ENCODE measurements around the gene NFATC2. TPM values are rescaled to one million over a fixed set of nuclear protein-coding genes. Genes with fewer than 3 reads are reported as not detected.
A peak's percentile ranks its signal among the peaks of the same experiment; 100 is the strongest.

NFATC2 gene
- total and polyA plus RNA-seq, 7 donors: 1.4 to 16.9 (median 5.0) TPM

DNA sequence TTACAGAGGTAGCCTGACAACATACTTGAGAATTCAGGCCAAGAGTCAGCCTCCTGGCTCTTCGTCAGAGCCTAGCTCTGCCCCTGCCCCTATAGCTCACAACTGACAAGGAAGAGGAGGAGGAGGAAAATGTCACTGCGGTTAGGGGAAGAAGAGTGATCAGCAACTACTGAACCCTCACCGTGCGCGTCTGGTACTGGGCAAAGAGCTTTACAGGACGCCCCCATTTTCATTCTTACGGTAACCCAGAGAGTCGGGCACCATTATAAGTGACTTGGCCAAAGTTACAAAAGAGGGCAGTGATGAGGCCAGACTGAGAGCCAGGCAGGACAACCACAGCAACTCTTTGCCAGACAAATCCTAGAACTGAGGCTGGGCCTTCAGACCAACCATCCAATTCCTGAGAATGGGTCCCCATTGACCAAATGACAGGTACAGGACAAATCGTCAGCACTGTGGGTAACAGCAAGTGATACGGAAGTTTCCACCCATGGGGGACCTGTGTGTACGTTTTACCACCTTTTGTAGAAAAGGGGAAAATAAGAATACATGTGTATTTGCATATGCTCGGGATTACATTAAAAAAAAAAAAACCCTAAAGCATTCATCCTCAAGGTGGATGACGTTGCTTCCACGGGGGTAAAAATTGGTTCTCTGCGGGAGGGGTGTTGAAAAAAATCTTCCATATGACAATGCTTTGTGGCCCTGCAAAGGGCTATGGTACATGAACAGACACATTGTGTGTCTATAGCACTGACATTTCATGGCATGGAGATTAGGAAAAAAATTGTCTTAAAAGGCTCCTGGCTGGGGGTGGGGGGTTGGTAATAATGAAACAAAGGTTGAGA lies 118.0 kb downstream of the NFATC2 start:
- Histone ChIP-seq H3K9me3 (no peaks in the 10 kb centered on the region), H3K4me3 (no peak overlapping the region), H3K4me1 (peaks cover 0 to 23% (median 23%) of the 10 kb centered on the region in 4 donors), H3K36me3 (no peaks in the 10 kb centered on the region), H3K27me3 (no peaks in the 10 kb centered on the region), H3K27ac (peak overlapping the region in 2 of 4 donors; percentile 6 to 32)
- intact Hi-C loops (cut with DNase I): no loop called here
- no peak for DNase-seq
- WGBS, 2 donors: 79 to 87% methylated on average over 15 of the region's 15 CpGs
- TF ChIP-seq, protein P1, sequence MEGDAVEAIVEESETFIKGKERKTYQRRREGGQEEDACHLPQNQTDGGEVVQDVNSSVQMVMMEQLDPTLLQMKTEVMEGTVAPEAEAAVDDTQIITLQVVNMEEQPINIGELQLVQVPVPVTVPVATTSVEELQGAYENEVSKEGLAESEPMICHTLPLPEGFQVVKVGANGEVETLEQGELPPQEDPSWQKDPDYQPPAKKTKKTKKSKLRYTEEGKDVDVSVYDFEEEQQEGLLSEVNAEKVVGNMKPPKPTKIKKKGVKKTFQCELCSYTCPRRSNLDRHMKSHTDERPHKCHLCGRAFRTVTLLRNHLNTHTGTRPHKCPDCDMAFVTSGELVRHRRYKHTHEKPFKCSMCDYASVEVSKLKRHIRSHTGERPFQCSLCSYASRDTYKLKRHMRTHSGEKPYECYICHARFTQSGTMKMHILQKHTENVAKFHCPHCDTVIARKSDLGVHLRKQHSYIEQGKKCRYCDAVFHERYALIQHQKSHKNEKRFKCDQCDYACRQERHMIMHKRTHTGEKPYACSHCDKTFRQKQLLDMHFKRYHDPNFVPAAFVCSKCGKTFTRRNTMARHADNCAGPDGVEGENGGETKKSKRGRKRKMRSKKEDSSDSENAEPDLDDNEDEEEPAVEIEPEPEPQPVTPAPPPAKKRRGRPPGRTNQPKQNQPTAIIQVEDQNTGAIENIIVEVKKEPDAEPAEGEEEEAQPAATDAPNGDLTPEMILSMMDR (IDR thresholded peaks at IDR 0.05): no peak
- TF ChIP-seq POLR2AphosphoS5 (IDR thresholded peaks at IDR 0.05) (no peak), POLR2A (IDR thresholded peaks at IDR 0.05) (no peak), EP300 (IDR thresholded peaks at IDR 0.05) (no peak)

DNA sequence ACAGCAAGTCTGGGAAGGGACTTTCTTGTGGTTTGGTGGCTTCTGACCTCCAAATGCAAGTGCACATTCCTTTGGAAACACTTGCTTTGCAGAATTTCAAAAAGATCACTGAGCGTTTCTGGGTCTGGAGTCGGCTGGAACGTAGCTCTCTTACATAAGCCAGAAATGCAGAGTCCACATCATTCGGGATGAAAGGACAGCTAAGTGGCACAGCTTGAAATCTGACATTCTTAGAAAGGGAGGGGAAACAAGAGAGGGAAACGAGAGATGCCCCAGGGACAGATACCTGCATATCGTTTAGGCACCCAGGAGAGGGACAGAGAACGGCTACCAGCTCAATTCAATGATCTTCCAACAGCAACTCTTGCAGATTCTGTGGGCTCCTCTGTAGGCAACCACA lies 118.7 kb downstream of the NFATC2 start:
- no peaks in the 10 kb centered on the region for H3K36me3 ChIP-seq
- no peak overlapping the region for H3K4me3 ChIP-seq
- H3K27me3 ChIP-seq: no peaks in the 10 kb centered on the region
- H3K27ac ChIP-seq: peak overlapping the region in 2 of 4 donors; percentile 6 to 32
- TF ChIP-seq POLR2A (IDR thresholded peaks at IDR 0.05) (no peak), POLR2AphosphoS5 (IDR thresholded peaks at IDR 0.05) (no peak), EP300 (IDR thresholded peaks at IDR 0.05) (no peak)
- TF ChIP-seq, protein P1 (IDR thresholded peaks at IDR 0.05): no peak
- peaks cover 0 to 17% (median 16%) of the 10 kb centered on the region in 4 donors for H3K4me1 ChIP-seq
- WGBS, 2 donors: 82 to 90% methylated on average over 7 of the region's 7 CpGs
- DNase-seq: no peak
- H3K9me3 ChIP-seq: no peaks in the 10 kb centered on the region
- intact Hi-C loops (cut with DNase I): no loop called here

DNA sequence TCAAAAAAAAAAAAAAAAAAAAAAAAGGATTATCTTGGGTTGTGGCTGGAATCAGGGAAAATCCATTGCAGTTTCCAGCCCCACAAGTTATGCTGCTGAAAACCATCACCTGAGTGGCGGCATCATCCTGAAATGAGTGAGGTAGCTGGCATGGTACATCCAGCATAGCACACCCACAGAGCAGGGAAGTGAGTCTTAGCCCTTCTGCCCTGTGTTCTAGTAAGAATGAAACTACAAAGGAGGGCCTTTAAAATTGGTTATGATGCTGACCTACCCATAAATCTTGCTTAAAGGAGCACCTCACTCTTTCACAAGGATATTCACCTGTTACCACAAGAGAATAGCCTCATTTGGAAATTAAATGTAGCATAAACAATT lies 119.2 kb downstream of the NFATC2 start:
- Histone ChIP-seq H3K27ac (no peak overlapping the region), H3K36me3 (no peaks in the 10 kb centered on the region), H3K27me3 (no peaks in the 10 kb centered on the region), H3K4me1 (peaks cover 0 to 12% (median 11%) of the 10 kb centered on the region in 4 donors), H3K4me3 (no peak overlapping the region), H3K9me3 (no peaks in the 10 kb centered on the region)
- intact Hi-C loops (cut with DNase I): no loop called here
- WGBS, 2 donors: 78 to 96% methylated on average over 1 of the region's 1 CpG
- TF ChIP-seq EP300 (IDR thresholded peaks at IDR 0.05) (no peak), POLR2AphosphoS5 (IDR thresholded peaks at IDR 0.05) (no peak), POLR2A (IDR thresholded peaks at IDR 0.05) (no peak)
- TF ChIP-seq, protein P1 (IDR thresholded peaks at IDR 0.05): no peak
- no peak for DNase-seq

DNA sequence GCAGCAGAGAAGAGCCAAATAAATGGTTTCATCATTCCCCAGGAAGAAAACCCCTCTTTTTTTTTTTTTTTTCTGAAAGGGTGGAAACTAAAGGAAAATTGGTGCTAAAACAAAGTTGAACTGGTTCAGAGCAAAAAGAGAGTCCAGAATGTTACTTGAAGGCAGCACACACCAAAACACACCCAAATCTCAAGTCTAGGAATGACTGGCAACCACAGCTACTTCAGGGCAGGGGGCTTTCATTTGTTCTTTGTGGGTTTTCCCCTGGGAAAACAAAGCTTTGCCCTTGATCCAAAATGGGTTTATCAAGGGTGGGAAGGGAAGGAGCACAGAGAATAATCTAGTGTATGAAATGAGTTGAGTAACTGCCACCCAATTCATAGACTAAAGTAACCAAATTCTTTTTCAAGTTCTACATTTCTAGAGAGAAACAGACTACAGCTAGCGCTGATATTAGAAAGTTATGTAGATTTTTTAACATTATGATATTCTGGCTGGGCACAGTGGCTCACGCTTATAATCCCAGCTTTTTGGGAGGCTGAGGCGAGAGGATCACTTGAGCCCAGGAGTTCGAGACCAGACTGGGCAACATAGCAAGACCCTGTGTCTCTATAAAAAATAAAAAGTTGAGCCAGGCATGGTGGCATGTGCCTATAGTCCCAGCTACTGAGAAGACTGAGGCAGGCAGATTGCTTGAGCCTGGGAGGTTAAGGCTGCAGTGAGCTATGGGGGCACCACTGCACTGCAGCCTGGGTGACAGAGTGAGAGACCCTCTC lies 119.8 kb downstream of the NFATC2 start:
- Histone ChIP-seq H3K9me3 (no peaks in the 10 kb centered on the region), H3K4me3 (no peak overlapping the region), H3K27me3 (no peaks in the 10 kb centered on the region), H3K27ac (no peak overlapping the region), H3K36me3 (no peaks in the 10 kb centered on the region), H3K4me1 (peaks cover 0 to 6% (median 5%) of the 10 kb centered on the region in 4 donors)
- 93% methylated on average over 4 of the region's 4 CpGs for WGBS, 2 donors
- intact Hi-C loops (cut with DNase I): no loop called here
- DNase-seq: no peak
- no peak for TF ChIP-seq POLR2A (IDR thresholded peaks at IDR 0.05)
- TF ChIP-seq, protein P1 (IDR thresholded peaks at IDR 0.05): no peak
- TF ChIP-seq EP300 (IDR thresholded peaks at IDR 0.05): no peak
- no peak for TF ChIP-seq POLR2AphosphoS5 (IDR thresholded peaks at IDR 0.05)
